ENCODE results near the gene TFB2M. TPM values are rescaled to one million over a fixed set of nuclear protein-coding genes. Genes with fewer than 3 reads are reported as not detected.

TFB2M gene
- total RNA-seq, 1 experiment from 2014 or later: 27.7 TPM

DNA sequence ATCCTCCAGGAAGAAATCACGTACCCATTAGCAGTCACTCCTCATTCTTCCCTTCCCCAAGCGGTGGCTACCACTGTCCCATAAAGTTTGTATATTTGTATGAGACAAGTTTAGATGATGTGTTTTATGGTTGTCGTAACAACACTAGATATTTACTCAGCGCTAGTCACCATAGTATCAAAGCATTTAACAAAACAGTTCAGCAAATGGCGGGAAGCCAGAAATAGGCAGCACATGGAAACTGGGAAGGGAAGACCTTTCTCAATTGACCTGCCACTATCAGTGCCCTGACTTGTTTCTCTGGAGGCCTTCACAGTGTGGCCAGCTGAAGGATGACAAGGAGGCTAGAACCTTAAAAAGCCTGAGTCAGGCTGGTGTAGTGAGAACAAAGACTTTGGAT, 31.3 kb upstream of the TFB2M start:
- Histone ChIP-seq H3K4me2 (ENCODE audit: insufficient read depth, insufficient read length, low read length) (no peak overlapping the region), H4K20me1 (ENCODE audit: control insufficient read depth, insufficient read depth, insufficient read length) (no peaks in the 10 kb centered on the region), H3K14ac (ENCODE audit: insufficient read depth, low read length) (no peak overlapping the region), H3K27me3 (ENCODE audit: insufficient read depth, low read length) (no peaks in the 10 kb centered on the region), H3K79me2 (ENCODE audit: insufficient read depth, low read length) (no peaks in the 10 kb centered on the region), H3T11ph (ENCODE audit: low read length) (no peak overlapping the region), H3K4me1 (ENCODE audit: insufficient read depth, low read length) (no peaks in the 10 kb centered on the region), H3K27ac (ENCODE audit: insufficient read length, low read depth, low read length) (no peak overlapping the region), H2BK5ac (ENCODE audit: insufficient read length, low read length) (no peak overlapping the region), H3K4ac (ENCODE audit: low read depth, low read length) (no peak overlapping the region), H2AK5ac (ENCODE audit: insufficient read length, low read length) (no peak overlapping the region), H4K8ac (replicated peaks; ENCODE audit: insufficient read length, low read depth, low read length) (no peak overlapping the region), H3K56ac (ENCODE audit: insufficient read length, low read depth, low read length) (no peak overlapping the region), H3K79me1 (ENCODE audit: insufficient read depth, low read depth, low read length, poor library complexity, severe bottlenecking) (no peaks in the 10 kb centered on the region), H3K9me3 (ENCODE audit: control insufficient read depth, low read depth, low read length) (no peaks in the 10 kb centered on the region), H2BK15ac (ENCODE audit: low read depth, low read length) (no peak overlapping the region), H3K9ac (ENCODE audit: extremely low read depth, insufficient read length, low read length) (no peak overlapping the region), H2BK20ac (ENCODE audit: low read depth, low read length, poor library complexity, severe bottlenecking) (no peak overlapping the region), H3K23me2 (ENCODE audit: insufficient read length, low read depth, low read length, poor library complexity, severe bottlenecking) (no peaks in the 10 kb centered on the region), H2BK120ac (ENCODE audit: low read depth, low read length, poor library complexity, severe bottlenecking) (no peak overlapping the region), H4K91ac (ENCODE audit: insufficient read length, low read depth, low read length) (no peak overlapping the region), H3K23ac (ENCODE audit: insufficient read length, low read depth, low read length) (no peak overlapping the region), H2BK12ac (ENCODE audit: insufficient read length, low read depth, low read length) (no peak overlapping the region), H3K18ac (ENCODE audit: insufficient read length, low read depth, low read length) (no peak overlapping the region), H2AFZ (ENCODE audit: low read length) (no peak overlapping the region), H4K5ac (ENCODE audit: insufficient read length, low read depth, low read length) (no peak overlapping the region)
- no peak for DNase-seq
- TF ChIP-seq, protein P1, sequence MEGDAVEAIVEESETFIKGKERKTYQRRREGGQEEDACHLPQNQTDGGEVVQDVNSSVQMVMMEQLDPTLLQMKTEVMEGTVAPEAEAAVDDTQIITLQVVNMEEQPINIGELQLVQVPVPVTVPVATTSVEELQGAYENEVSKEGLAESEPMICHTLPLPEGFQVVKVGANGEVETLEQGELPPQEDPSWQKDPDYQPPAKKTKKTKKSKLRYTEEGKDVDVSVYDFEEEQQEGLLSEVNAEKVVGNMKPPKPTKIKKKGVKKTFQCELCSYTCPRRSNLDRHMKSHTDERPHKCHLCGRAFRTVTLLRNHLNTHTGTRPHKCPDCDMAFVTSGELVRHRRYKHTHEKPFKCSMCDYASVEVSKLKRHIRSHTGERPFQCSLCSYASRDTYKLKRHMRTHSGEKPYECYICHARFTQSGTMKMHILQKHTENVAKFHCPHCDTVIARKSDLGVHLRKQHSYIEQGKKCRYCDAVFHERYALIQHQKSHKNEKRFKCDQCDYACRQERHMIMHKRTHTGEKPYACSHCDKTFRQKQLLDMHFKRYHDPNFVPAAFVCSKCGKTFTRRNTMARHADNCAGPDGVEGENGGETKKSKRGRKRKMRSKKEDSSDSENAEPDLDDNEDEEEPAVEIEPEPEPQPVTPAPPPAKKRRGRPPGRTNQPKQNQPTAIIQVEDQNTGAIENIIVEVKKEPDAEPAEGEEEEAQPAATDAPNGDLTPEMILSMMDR (conservative IDR thresholded peaks at IDR 0.05): no peak
- no peak overlapping the region for H3K27ac Mint-ChIP-seq
- H3K36me3 Mint-ChIP-seq (ENCODE audit: insufficient read depth in 1 of 3, low read depth in 3 of 3): peaks cover 0 to 11% (median 3%) of the 10 kb centered on the region in 3 experiments; a peak in 4 of 7 replicates
- H3K4me3 Mint-ChIP-seq: no peak overlapping the region
- H3K27me3 Mint-ChIP-seq (ENCODE audit: low read depth): no peaks in the 10 kb centered on the region
- H3K9me3 Mint-ChIP-seq: no peaks in the 10 kb centered on the region
- H3K4me1 Mint-ChIP-seq: no peaks in the 10 kb centered on the region
- WGBS (ENCODE audit: extremely low coverage, insufficient read length, low lambda C conversion rate): no CpG with 5 or more reads among the region's 5 CpGs

Measured in H9 (cell line).